ENCODE measurements around the gene TMEM271.

Gene TMEM271

GRCh38 chr4:577499-578450 lies 1.7 kb upstream of the TMEM271 start:
- peak overlapping the region; percentile 10 for H3K4me3 Mint-ChIP-seq
- peak overlapping the region; percentile 41 for H3K27ac Mint-ChIP-seq
- H3K4me1 Mint-ChIP-seq (ENCODE audit: low read depth), result peaks cover 3% of the 10 kb centered on the region
- peaks cover 8% of the 10 kb centered on the region for H3K9me3 Mint-ChIP-seq
- H3K36me3 Mint-ChIP-seq (ENCODE audit: low read depth), result peaks cover 3% of the 10 kb centered on the region
- H3K27me3 Mint-ChIP-seq (ENCODE audit: low read depth), result peaks cover 57% of the 10 kb centered on the region

GRCh38 chr4:576991-577498 lies 950 bp upstream of the TMEM271 start:
- H3K27me3 Mint-ChIP-seq (ENCODE audit: low read depth), result peaks cover 57% of the 10 kb centered on the region

GRCh38 chr4:575281-576141 lies 584 bp downstream of the TMEM271 start:
- Mint-ChIP-seq H3K36me3 (ENCODE audit: low read depth) (peaks cover 3% of the 10 kb centered on the region), H3K27me3 (ENCODE audit: low read depth) (peaks cover 44% of the 10 kb centered on the region), H3K9me3 (no peaks in the 10 kb centered on the region), H3K27ac (no peak overlapping the region), H3K4me1 (ENCODE audit: low read depth) (peaks cover 3% of the 10 kb centered on the region), H3K4me3 (no peak overlapping the region)

More at GRCh38 chr4:576991-577498, 950 bp upstream of the TMEM271 start:
- Mint-ChIP-seq H3K4me3 (no peak overlapping the region), H3K27ac (peak overlapping the region; percentile 69), H3K9me3 (peaks cover 8% of the 10 kb centered on the region), H3K4me1 (ENCODE audit: low read depth) (peaks cover 3% of the 10 kb centered on the region), H3K36me3 (ENCODE audit: low read depth) (peaks cover 3% of the 10 kb centered on the region)

GRCh38 chr4:574346-575161 lies 1.5 kb downstream of the TMEM271 start:
- Mint-ChIP-seq H3K4me1 (ENCODE audit: low read depth) (peaks cover 3% of the 10 kb centered on the region), H3K27me3 (ENCODE audit: low read depth) (peaks cover 37% of the 10 kb centered on the region), H3K36me3 (ENCODE audit: low read depth) (peaks cover 3% of the 10 kb centered on the region), H3K27ac (no peak overlapping the region), H3K9me3 (no peaks in the 10 kb centered on the region), H3K4me3 (no peak overlapping the region)

- Mint-ChIP-seq H3K27ac (no peak overlapping the region), H3K36me3 (ENCODE audit: low read depth) (peaks cover 3% of the 10 kb centered on the region), H3K9me3 (no peaks in the 10 kb centered on the region), H3K4me1 (ENCODE audit: low read depth) (peaks cover 3% of the 10 kb centered on the region), H3K4me3 (no peak overlapping the region), H3K27me3 (ENCODE audit: low read depth) (peaks cover 27% of the 10 kb centered on the region)
Observed at GRCh38 chr4:573122-573892, 2.8 kb downstream of the TMEM271 start.

GRCh38 chr4:572594-572993 lies 3.5 kb downstream of the TMEM271 start:
- Mint-ChIP-seq H3K36me3 (ENCODE audit: low read depth) (peaks cover 3% of the 10 kb centered on the region), H3K27me3 (ENCODE audit: low read depth) (peaks cover 20% of the 10 kb centered on the region), H3K4me3 (no peak overlapping the region), H3K27ac (no peak overlapping the region), H3K4me1 (ENCODE audit: low read depth) (peaks cover 1% of the 10 kb centered on the region), H3K9me3 (no peaks in the 10 kb centered on the region)

- Mint-ChIP-seq H3K36me3 (ENCODE audit: low read depth) (peaks cover 3% of the 10 kb centered on the region), H3K4me3 (no peak overlapping the region), H3K4me1 (ENCODE audit: low read depth) (peaks cover 1% of the 10 kb centered on the region), H3K9me3 (no peaks in the 10 kb centered on the region), H3K27me3 (ENCODE audit: low read depth) (peaks cover 15% of the 10 kb centered on the region), H3K27ac (no peak overlapping the region)
Observed at GRCh38 chr4:571838-572572, 4.1 kb downstream of the TMEM271 start.

GRCh38 chr4:570754-571153 lies 5.3 kb downstream of the TMEM271 start:
- H3K27ac Mint-ChIP-seq, result no peak overlapping the region
- H3K9me3 Mint-ChIP-seq, result peaks cover 4% of the 10 kb centered on the region
- peaks cover 3% of the 10 kb centered on the region for H3K36me3 Mint-ChIP-seq (ENCODE audit: low read depth)
- H3K4me1 Mint-ChIP-seq (ENCODE audit: low read depth), result peaks cover 1% of the 10 kb centered on the region
- H3K27me3 Mint-ChIP-seq (ENCODE audit: low read depth), result peaks cover 13% of the 10 kb centered on the region
- H3K4me3 Mint-ChIP-seq, result no peak overlapping the region

- no peak overlapping the region for H3K27ac Mint-ChIP-seq
- H3K4me1 Mint-ChIP-seq (ENCODE audit: low read depth), result peaks cover 1% of the 10 kb centered on the region
- H3K27me3 Mint-ChIP-seq (ENCODE audit: low read depth), result peaks cover 13% of the 10 kb centered on the region
- peaks cover 10% of the 10 kb centered on the region for H3K9me3 Mint-ChIP-seq
- H3K36me3 Mint-ChIP-seq (ENCODE audit: low read depth), result peaks cover 3% of the 10 kb centered on the region
- H3K4me3 Mint-ChIP-seq, result no peak overlapping the region
Observed at GRCh38 chr4:569958-570667, 6.0 kb downstream of the TMEM271 start.

GRCh38 chr4:568962-569361 lies 7.1 kb downstream of the TMEM271 start:
- H3K27ac Mint-ChIP-seq, result no peak overlapping the region
- no peaks in the 10 kb centered on the region for H3K4me1 Mint-ChIP-seq (ENCODE audit: low read depth)
- peaks cover 11% of the 10 kb centered on the region for H3K9me3 Mint-ChIP-seq
- peaks cover 3% of the 10 kb centered on the region for H3K36me3 Mint-ChIP-seq (ENCODE audit: low read depth)
- H3K27me3 Mint-ChIP-seq (ENCODE audit: low read depth), result peaks cover 6% of the 10 kb centered on the region
- no peak overlapping the region for H3K4me3 Mint-ChIP-seq

- Mint-ChIP-seq H3K36me3 (ENCODE audit: low read depth) (no peaks in the 10 kb centered on the region), H3K27ac (no peak overlapping the region), H3K27me3 (ENCODE audit: low read depth) (no peaks in the 10 kb centered on the region), H3K4me1 (ENCODE audit: low read depth) (no peaks in the 10 kb centered on the region), H3K4me3 (no peak overlapping the region), H3K9me3 (peaks cover 14% of the 10 kb centered on the region)
Observed at GRCh38 chr4:568351-568652, 7.8 kb downstream of the TMEM271 start.

- Mint-ChIP-seq H3K9me3 (peaks cover 20% of the 10 kb centered on the region), H3K36me3 (ENCODE audit: low read depth) (no peaks in the 10 kb centered on the region), H3K27me3 (ENCODE audit: low read depth) (no peaks in the 10 kb centered on the region), H3K4me1 (ENCODE audit: low read depth) (no peaks in the 10 kb centered on the region), H3K4me3 (no peak overlapping the region), H3K27ac (no peak overlapping the region)
Observed at GRCh38 chr4:567457-568350, 8.4 kb downstream of the TMEM271 start.
